Measurements from ENCODE around the gene MRPL11. TPM values are rescaled to one million over a fixed set of nuclear protein-coding genes. Genes with fewer than 3 reads are reported as not detected.
"Not testable (repeated sequence)": the region's sequence is repeated elsewhere in the genome, so short reads cannot be mapped to it uniquely, and the experiment has no call there.

Gene MRPL11
- total RNA-seq, 1 donor from 2014 or later = 55.9 TPM

- DNase-seq = not testable (repeated sequence)
These were observed 7.4 kb downstream of the MRPL11 start for GRCh38 chr11:66431287-66431686.

DNA sequence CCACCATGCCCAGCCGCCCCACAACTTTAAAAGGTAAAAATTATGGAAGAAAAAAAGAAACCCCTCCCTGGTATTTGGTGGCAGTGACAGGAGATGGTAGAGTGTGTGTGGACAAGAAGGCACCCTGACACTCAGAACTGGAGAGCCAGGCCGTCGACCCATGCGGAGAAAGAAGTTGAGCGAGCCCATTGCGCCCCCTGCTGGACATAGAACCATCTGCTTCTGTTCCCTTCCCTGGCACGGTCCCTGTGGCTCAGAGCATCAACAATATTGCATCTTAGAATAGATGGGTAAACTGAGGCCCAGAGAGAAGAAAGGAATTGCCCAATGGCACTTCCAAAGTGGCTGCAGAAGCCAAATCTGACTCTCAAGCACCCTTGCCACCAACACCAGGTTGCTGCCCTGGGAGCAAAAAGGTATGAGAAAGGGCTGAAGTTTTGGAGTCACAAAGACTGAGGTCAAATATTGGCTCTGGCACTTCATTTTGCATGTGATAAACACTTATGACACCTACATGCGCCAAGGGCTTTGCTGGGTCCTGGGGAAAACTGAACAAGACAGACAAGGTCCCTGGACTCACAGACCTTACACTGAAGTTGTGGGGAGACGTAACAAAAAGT is 8.6 kb downstream of the MRPL11 start:
- DNase-seq = peak; percentile 79

- DNase-seq = no peak
These were observed 9.7 kb downstream of the MRPL11 start for GRCh38 chr11:66428933-66429332.

GRCh38 chr11:66426314-66426713 is 12.3 kb downstream of the MRPL11 start:
- DNase-seq = no peak

- peak; percentile 97 for DNase-seq
These were observed 17.0 kb downstream of the MRPL11 start for GRCh38 chr11:66421492-66422205.

DNA sequence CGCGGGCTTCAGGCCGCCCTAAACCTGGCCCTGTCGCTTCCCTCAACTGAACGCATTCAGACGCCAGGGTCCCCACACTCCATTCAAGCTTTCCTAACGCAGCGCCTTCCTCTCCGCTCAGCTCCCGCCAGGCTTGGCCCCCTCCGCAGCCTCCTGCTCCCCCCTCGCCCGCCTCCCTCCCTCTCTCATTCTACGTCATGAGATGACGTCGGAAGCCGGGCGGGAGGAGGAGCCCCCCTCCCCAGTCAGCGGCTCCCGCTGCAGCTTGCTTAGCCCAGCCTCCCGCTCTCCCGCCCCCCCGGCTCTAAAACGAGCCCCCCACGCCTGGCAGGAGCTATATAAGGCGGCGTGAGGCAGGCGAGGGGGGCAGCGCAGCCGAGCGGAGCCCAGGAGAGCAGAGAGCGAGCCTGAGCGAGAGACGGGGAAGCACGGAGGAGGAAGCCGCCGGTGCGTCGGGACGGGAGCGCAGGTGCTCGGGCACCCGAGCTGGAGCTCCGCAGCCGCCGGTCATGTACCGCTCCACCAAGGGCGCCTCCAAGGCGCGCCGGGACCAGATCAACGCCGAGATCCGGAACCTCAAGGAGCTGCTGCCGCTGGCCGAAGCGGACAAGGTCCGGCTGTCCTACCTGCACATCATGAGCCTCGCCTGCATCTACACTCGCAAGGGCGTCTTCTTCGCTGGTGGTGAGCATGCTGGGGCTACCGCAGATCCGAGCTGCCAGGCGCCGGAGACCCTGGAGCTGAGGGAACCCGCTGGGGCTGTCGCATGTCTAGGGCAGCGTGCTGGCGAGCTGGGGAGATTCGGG is 17.8 kb downstream of the MRPL11 start, which contains the start of gene NPAS4:
TSS of gene NPAS4 (plus strand) at position 365 of the 806 bp plus-strand sequence. CDS start at position 510, 145 bp downstream.
- no peak for DNase-seq

- no peak for DNase-seq
These were observed 18.8 kb downstream of the MRPL11 start for GRCh38 chr11:66419825-66420224.

DNA sequence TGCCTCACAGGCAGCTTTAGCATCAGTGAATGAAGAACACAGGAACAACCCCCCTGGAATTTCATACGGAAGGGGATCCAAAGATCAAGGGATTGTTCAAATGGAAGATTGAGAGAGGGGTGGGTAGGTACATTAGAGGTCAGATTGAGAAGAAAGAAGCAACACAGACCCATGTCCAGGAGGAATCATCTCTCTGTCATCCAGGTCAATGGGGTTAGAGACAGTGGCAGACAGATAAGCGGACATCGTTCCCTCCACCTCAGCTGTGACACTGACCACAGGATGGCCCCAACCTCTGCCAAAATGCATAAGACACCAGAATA is 19.7 kb downstream of the MRPL11 start:
- DNase-seq = no peak

- DNase-seq = peak; percentile 88
These were observed 20.3 kb downstream of the MRPL11 start for GRCh38 chr11:66418168-66418985.

DNA sequence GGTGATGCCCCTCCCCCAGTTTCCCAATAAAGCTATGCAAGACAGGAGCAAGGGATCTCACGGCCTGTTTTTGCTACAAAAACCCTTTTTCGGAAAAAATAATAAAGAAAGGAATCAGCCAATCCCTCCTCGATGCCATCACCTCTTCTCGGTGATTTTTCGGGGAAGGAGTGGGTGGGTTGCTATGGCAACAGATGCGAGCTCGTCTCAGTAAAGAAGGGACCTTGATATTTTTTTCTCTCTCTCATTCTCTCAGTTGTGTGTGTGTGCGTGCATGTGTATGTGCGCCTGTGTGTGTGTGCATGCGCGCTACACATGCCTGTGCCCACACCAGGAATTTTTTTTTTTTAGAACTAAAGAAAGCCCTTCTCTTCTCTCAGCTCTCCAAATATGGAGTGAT is 21.6 kb downstream of the MRPL11 start:
- DNase-seq = no peak

DNA sequence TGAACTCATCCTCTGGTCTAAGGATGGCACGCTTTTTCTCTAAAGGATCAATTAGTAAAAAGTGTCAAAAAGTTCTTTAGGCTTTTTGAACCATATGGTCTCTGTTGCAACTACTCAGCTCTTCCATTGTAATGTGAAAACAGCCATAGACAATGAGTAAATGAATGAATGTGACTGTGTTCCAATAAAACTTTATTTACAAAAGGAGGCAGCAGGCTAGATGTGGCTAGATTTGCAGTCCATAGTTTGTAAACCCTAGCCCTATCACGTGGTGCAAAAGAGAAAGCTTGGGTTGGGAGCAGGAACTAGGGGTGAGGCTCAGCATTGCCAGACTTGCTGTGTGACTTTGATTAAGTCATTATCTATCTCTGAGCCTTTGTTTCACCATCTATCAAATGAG is 23.2 kb downstream of the MRPL11 start:
- DNase-seq = no peak

- DNase-seq = no peak
These were observed 24.3 kb downstream of the MRPL11 start for GRCh38 chr11:66414120-66414934.

- no peak for DNase-seq
These were observed 25.5 kb downstream of the MRPL11 start for GRCh38 chr11:66413167-66413566.

DNA sequence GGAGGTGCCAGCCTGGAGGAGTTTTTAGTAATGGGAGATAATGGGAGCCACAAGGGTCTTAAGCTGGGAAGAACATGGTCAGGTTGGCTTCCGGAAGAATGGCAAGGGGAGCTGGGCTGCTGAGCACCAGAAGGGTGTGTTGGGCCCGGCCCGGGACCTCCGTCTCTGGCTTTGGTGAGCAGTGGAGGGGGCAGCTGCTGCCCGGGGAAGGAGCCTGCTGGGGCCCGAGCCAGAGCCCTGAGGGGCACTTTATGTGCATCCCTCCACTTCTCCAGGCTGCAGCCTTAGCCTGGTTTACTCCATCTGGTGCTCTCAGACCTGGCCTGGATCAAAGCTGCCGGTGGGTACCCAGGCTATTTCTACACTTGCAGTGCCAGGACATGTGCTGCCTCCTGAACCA is 26.5 kb downstream of the MRPL11 start:
- DNase-seq = no peak

GRCh38 chr11:66411323-66411722 is 27.3 kb downstream of the MRPL11 start:
- no peak for DNase-seq

- DNase-seq = no peak
These were observed 28.5 kb downstream of the MRPL11 start for GRCh38 chr11:66410191-66410590.

DNA sequence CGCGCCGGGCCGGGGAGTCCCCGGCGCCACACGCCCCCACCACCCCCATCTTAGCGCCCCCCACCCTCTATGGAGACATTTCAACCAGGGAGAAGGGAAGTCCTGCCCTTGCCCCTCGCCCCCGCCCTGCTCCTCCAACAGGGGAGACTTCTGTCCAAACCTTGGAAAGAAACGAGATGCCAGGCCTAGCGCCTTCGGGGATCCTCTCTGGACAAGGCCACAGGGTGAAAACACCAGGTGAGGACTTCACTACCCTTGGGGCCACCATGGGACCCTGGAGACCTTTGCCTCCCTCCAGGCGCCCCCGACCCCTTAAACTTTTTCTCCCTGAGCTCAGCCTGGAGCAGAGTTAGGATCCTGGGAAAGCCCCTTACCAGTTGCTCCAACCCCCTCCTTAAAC is 29.4 kb downstream of the MRPL11 start:
- DNase-seq = no peak

DNA sequence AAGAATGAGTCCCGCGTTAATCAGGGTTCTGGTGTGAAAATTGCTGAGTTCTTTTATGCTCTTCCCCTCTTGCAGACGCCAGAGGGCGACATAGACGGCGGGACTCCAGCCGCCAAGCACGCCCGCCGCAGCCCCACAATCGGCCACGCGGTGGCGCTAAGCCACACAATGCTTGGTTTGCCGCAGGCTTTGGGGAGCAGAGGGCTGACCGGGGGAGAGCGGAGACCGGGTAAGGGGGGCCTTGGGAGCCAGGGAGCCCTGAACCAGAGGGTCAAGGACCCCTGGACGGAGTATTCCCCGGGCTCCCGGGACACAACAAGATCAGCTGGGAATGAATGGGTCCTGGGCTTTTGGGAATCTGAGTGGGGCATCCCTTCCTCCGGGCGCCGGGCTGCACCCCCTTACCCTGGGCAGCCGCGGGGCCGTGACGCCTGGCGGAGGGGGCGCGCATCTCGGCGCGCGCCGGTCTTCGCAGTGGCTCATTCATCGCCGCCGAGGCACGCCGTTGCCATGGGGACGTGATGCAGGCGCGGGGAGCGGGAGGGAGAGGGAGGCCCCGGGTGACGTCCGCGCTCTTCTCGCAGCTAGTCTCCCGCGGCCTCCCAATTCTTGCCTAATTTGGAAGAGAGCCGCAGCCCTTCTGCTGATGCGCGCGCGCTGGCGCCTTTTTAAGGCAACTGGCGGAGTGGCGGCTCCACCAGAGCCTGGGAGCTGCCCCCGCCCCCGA is 30.0 kb downstream of the MRPL11 start:
- peak; percentile 95 for DNase-seq

DNA sequence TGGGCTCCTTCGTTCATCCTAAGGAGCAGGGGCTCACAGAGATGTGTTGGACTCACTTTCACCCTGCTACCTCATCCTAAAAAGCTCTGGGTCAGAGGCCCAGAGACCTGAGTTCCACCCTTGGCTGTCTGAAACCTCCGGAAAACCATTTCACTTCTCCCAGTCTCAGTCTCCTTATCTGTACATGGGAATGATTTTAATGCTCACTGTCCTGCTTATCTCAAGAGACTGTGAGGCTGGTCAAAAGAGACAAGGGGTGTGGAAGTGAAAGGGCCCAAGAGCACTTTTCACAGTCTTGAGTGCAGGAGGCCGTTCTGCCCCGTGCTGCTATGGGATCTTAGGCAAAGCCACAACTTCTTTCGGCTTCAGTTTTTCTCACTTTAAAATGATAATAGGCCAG is 31.0 kb downstream of the MRPL11 start:
- DNase-seq = no peak

GRCh38 chr11:66393954-66394353 is 44.7 kb downstream of the MRPL11 start:
- DNase-seq = no peak

- no peak for DNase-seq
These were observed 47.3 kb downstream of the MRPL11 start for GRCh38 chr11:66391322-66391721.

Data from tongue (tissue), 2 donors.